ENCODE data around the gene RASL11A. TPM values are rescaled to one million over a fixed set of nuclear protein-coding genes. Genes with fewer than 3 reads are reported as not detected.

RASL11A gene
- total and polyA plus RNA-seq, 2 of the 8 experiments (the other 6 are each of a cell fraction or from before 2014, with no cell fraction given) = 2.9 to 6.8 TPM

- DNase-seq (ENCODE audit: low read depth in 1 of 2, low spot score in 2 of 2) = no peak
- H3K56ac ChIP-seq (replicated peaks; ENCODE audit: insufficient read length, low read depth, low read length) = no peak overlapping the region
- H4K8ac ChIP-seq (ENCODE audit: extremely low read depth, insufficient read depth, low read length) = no peak overlapping the region
- no peak overlapping the region for H2BK12ac ChIP-seq (ENCODE audit: low read depth, low read length)
- no peak overlapping the region for H2BK15ac ChIP-seq (ENCODE audit: low read length)
- no peaks in the 10 kb centered on the region for H3K27me3 ChIP-seq (replicated peaks in 1 of 4; ENCODE audit: control insufficient read depth in 3 of 4, extremely low read depth in 1 of 4, insufficient read depth in 3 of 4, low read length in 3 of 4)
- H3K4ac ChIP-seq (replicated peaks; ENCODE audit: insufficient read length, low read depth, low read length) = no peak overlapping the region
- H3K79me1 ChIP-seq (ENCODE audit: low read depth, low read length) = no peaks in the 10 kb centered on the region
- no peaks in the 10 kb centered on the region for H4K20me1 ChIP-seq (replicated peaks in 1 of 2; ENCODE audit: control insufficient read depth in 1 of 2, insufficient read depth in 2 of 2, low read length in 2 of 2)
- no peaks in the 10 kb centered on the region for H3K79me2 ChIP-seq (ENCODE audit: control insufficient read depth in 1 of 2, insufficient read depth in 2 of 2, low read length in 2 of 2)
- 88% methylated on average over 8 of the region's 8 CpGs; no CpG with 5 or more reads in 1 of the 2 experiments for WGBS, 2 experiments (ENCODE audit: extremely low coverage in 1 of 2, insufficient coverage in 1 of 2, insufficient read length in 1 of 2, insufficient replicate concordance in 2 of 2, low coverage in 1 of 2, low lambda C conversion rate in 2 of 2, missing lambda C conversion rate in 1 of 2)
- ChIA-PET CTCF (ENCODE audit: partially characterized antibody) (interaction anchor here (0.7 to 0.9 kb wide), 2 partner anchors 18 to 80 kb away, joined by 3 read pairs; no protein-coding TSS in a partner anchor), POLR2A (ENCODE audit: partially characterized antibody) (no interaction called here)
- H2AK5ac ChIP-seq (ENCODE audit: low read depth, low read length) = no peak overlapping the region
- peaks cover 0 to 5% of the 10 kb centered on the region in 2 experiments; a peak in 2 of 4 replicates for H3K9me3 ChIP-seq (ENCODE audit: insufficient read depth in 2 of 2, low read depth in 1 of 2, low read length in 1 of 2)
- H3K18ac ChIP-seq (ENCODE audit: extremely low read depth, low read length) = no peak overlapping the region
- no peaks in the 10 kb centered on the region for H3K36me3 ChIP-seq (ENCODE audit: control insufficient read depth in 2 of 4, insufficient read depth in 4 of 4, low read length in 3 of 4)
- H3K9ac ChIP-seq (replicated peaks in 1 of 4; ENCODE audit: extremely low read depth in 1 of 4, low read depth in 3 of 4, low read length in 3 of 4) = no peak overlapping the region
- no peak overlapping the region for H3K14ac ChIP-seq (ENCODE audit: insufficient read length)
- H2BK120ac ChIP-seq (replicated peaks; ENCODE audit: low read depth, low read length) = no peak overlapping the region
- H2BK5ac ChIP-seq (ENCODE audit: low read depth, low read length) = no peak overlapping the region
- FAIRE-seq = no peak
- H3K27ac ChIP-seq (ENCODE audit: low read depth, low read length) = no peak overlapping the region
- no peak overlapping the region for H3K23ac ChIP-seq (ENCODE audit: insufficient read length)
- H2AFZ ChIP-seq (ENCODE audit: low read length) = no peak overlapping the region
- no peak overlapping the region for H4K91ac ChIP-seq (replicated peaks; ENCODE audit: insufficient read length, low read length)
- H4K5ac ChIP-seq (ENCODE audit: insufficient read length, low read depth, low read length) = no peak overlapping the region
- no peak overlapping the region for H3K4me2 ChIP-seq (ENCODE audit: insufficient read depth in 1 of 2, low read depth in 2 of 2, low read length in 2 of 2)
- no peaks in the 10 kb centered on the region for H3K4me1 ChIP-seq (replicated peaks in 1 of 4; ENCODE audit: control insufficient read depth in 3 of 4, insufficient read depth in 4 of 4, low read length in 3 of 4)
- no peak overlapping the region for H3K4me3 ChIP-seq (ENCODE audit: extremely low read depth in 1 of 4, insufficient read depth in 2 of 4, low read depth in 3 of 4, low read length in 4 of 4)
- H2BK20ac ChIP-seq (ENCODE audit: low read length) = no peak overlapping the region
- H3K23me2 ChIP-seq (ENCODE audit: low read depth, low read length) = no peaks in the 10 kb centered on the region; the same call in 1 of the 2 replicates
- TF ChIP-seq KDM1A (IDR thresholded peaks at IDR 0.05; ENCODE audit: borderline replicate concordance, low read length) (no peak), EGR1 (IDR thresholded peaks at IDR 0.05; ENCODE audit: borderline replicate concordance, low read depth, low read length) (no peak), CREB1 (IDR thresholded peaks at IDR 0.05) (no peak), BRCA1 (IDR thresholded peaks at IDR 0.05; ENCODE audit: low read depth, low read length) (no peak), CTBP2 (IDR thresholded peaks at IDR 0.05; ENCODE audit: borderline replicate concordance, insufficient read depth, insufficient read length, low read length) (no peak), POLR2AphosphoS5 (IDR thresholded peaks at IDR 0.05; ENCODE audit: low read depth, low read length) (no peak), CBX8 (IDR thresholded peaks at IDR 0.05; ENCODE audit: borderline replicate concordance, low read depth, low read length) (no peak), ASH2L (IDR thresholded peaks at IDR 0.05; ENCODE audit: low read length) (no peak), TBP (IDR thresholded peaks at IDR 0.05; ENCODE audit: low read depth, low read length) (no peak), CTCF (IDR thresholded peaks at IDR 0.05; ENCODE audit: control extremely low read depth in 1 of 3, insufficient read depth in 1 of 3, low read depth in 1 of 3, low read length in 3 of 3) (no peak)
Observed at GRCh38 chr13:27321468-27322431, 51.1 kb downstream of the RASL11A start.

All from H1 (cell line).